ENCODE data around the gene RSAD1. TPM values are rescaled to one million over a fixed set of nuclear protein-coding genes. Genes with fewer than 3 reads are reported as not detected.
A peak's percentile ranks its signal among the peaks of the same experiment; 100 is the strongest.

RSAD1 gene
- total RNA-seq, 4 donors from 2014 or later = 27.3 to 41.3 (median 30.1) TPM

GRCh38 chr17:50437409-50437808 is 41.3 kb upstream of the RSAD1 start:
- 93% methylated on average over 4 of the region's 4 CpGs for WGBS
- no peaks in the 10 kb centered on the region for H3K9me3 ChIP-seq
- DNase-seq (ENCODE audit: low spot score in 2 of 2) = peak in 1 of 2 donors; percentile 53
- TF ChIP-seq POLR2AphosphoS5 (IDR thresholded peaks at IDR 0.05) = no peak
- no peak for TF ChIP-seq EP300 (IDR thresholded peaks at IDR 0.05)
- TF ChIP-seq, protein P1, sequence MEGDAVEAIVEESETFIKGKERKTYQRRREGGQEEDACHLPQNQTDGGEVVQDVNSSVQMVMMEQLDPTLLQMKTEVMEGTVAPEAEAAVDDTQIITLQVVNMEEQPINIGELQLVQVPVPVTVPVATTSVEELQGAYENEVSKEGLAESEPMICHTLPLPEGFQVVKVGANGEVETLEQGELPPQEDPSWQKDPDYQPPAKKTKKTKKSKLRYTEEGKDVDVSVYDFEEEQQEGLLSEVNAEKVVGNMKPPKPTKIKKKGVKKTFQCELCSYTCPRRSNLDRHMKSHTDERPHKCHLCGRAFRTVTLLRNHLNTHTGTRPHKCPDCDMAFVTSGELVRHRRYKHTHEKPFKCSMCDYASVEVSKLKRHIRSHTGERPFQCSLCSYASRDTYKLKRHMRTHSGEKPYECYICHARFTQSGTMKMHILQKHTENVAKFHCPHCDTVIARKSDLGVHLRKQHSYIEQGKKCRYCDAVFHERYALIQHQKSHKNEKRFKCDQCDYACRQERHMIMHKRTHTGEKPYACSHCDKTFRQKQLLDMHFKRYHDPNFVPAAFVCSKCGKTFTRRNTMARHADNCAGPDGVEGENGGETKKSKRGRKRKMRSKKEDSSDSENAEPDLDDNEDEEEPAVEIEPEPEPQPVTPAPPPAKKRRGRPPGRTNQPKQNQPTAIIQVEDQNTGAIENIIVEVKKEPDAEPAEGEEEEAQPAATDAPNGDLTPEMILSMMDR (IDR thresholded peaks at IDR 0.05) = no peak
- no peak for TF ChIP-seq POLR2A (IDR thresholded peaks at IDR 0.05)
- no peaks in the 10 kb centered on the region for H3K27me3 ChIP-seq
- no peak overlapping the region for H3K4me3 ChIP-seq
- H3K27ac ChIP-seq = no peak overlapping the region
- H3K4me1 ChIP-seq = peaks cover 7% of the 10 kb centered on the region
- peaks cover 8% of the 10 kb centered on the region for H3K36me3 ChIP-seq

- Histone ChIP-seq H3K36me3 (peaks cover 2% of the 10 kb centered on the region), H3K27me3 (no peaks in the 10 kb centered on the region), H3K4me1 (peaks cover 22% of the 10 kb centered on the region), H3K4me3 (no peak overlapping the region), H3K27ac (no peak overlapping the region), H3K9me3 (no peaks in the 10 kb centered on the region)
- TF ChIP-seq POLR2A (IDR thresholded peaks at IDR 0.05) (no peak), POLR2AphosphoS5 (IDR thresholded peaks at IDR 0.05) (no peak), EP300 (IDR thresholded peaks at IDR 0.05) (no peak)
- TF ChIP-seq, protein P1 (IDR thresholded peaks at IDR 0.05) = no peak
- WGBS = 93% methylated on average over 4 of the region's 4 CpGs
- no peak for DNase-seq (ENCODE audit: low spot score in 2 of 2)
Observed at GRCh38 chr17:50439008-50439407, 39.7 kb upstream of the RSAD1 start.

DNA sequence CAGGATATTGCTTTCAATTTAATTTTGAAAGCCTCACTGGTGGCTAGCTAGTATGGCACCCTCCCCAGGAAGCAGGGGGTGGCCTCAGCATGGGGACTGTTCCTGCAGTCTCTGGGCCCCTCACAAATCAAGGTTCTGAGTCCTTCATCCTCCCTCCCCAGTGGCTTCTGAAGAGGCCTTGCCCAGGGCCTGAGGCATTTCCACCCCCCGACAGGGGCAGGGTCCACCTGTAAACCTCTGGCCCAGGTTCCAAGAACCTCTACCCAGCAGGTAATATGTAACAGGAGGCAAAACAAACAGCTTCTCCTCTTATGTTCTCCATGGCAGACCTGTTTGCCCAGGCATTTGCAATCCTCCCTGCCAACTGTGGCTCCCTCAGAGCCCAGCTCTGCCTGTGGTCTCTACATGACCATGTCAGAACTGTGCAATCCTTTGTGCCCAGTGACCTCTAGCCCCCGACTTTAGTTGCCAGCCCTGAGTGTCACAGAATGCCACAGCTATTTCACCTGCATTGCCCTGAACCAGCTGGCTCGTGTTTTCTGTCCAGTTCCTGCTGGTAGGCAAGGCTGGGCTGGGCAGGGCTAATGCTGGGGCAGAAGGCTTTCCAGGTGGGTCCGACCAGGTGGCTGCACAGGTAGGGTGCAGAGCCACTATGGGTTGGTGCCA is 38.4 kb upstream of the RSAD1 start:
- Histone ChIP-seq H3K36me3 (no peaks in the 10 kb centered on the region), H3K27me3 (no peaks in the 10 kb centered on the region), H3K4me1 (peaks cover 26% of the 10 kb centered on the region), H3K4me3 (no peak overlapping the region), H3K27ac (peak overlapping the region; percentile 51), H3K9me3 (no peaks in the 10 kb centered on the region)
- DNase-seq (ENCODE audit: low spot score in 2 of 2) = peak in 1 of 2 donors; percentile 76
- TF ChIP-seq, protein P1 (IDR thresholded peaks at IDR 0.05) = no peak
- WGBS = 56% methylated on average over 4 of the region's 4 CpGs

DNA sequence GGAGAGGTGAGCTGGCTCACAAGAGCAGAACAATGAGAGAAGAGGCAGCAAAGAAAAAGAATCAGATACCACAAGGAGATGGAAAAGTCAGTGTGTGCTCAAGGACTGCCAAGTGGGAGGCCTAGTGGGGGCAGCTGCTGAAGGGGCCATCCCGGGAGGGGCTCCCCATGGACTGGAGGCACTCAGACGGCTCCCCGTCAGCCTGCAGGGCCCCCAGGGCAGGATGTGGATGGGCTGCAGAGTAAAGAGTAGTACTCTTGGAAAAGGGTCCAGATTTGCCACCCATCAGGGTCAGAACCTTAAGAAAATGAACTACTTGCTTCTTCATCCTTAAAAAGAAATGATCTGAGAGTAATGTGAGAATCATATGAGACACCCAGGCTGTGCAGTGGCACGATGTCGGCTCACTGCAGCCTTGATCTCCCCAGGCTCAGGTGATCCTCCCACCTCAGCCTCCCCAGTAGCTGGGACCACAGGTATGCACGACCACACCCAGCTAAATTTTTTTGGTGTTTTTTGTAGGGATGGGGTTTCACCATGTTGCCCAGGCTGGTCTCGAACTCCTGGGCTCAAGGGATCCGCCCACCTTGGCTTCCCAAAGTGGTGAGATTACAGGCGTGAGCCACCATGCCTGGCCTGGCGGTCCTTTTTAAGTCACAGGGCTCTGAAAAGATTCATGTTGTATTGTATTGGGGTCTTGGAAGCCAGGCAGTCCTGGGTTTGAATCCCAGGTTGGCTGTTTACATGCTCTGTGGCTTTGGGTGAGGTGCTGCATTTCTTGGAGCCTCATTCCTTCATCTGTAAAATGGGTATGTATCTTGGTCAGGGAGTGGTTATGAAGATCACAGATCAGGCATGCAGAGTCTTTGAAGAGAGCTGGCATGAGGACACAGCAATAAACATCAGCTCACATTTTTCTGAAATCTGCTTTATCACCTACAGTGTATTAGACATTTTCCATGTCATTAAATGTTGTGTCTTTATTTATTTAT is 37.5 kb upstream of the RSAD1 start:
- H3K9me3 ChIP-seq = no peaks in the 10 kb centered on the region
- H3K27me3 ChIP-seq = no peaks in the 10 kb centered on the region
- H3K27ac ChIP-seq = peak overlapping the region; percentile 51
- H3K36me3 ChIP-seq = no peaks in the 10 kb centered on the region
- TF ChIP-seq POLR2AphosphoS5 (IDR thresholded peaks at IDR 0.05) (no peak), EP300 (IDR thresholded peaks at IDR 0.05) (no peak), POLR2A (IDR thresholded peaks at IDR 0.05) (no peak)
- TF ChIP-seq, protein P1 (IDR thresholded peaks at IDR 0.05) = no peak
- no peak overlapping the region for H3K4me3 ChIP-seq
- peaks cover 34% of the 10 kb centered on the region for H3K4me1 ChIP-seq
- peak in 1 of 2 donors; percentile 60 for DNase-seq (ENCODE audit: low spot score in 2 of 2)
- 74% methylated on average over 10 of the region's 10 CpGs for WGBS

DNA sequence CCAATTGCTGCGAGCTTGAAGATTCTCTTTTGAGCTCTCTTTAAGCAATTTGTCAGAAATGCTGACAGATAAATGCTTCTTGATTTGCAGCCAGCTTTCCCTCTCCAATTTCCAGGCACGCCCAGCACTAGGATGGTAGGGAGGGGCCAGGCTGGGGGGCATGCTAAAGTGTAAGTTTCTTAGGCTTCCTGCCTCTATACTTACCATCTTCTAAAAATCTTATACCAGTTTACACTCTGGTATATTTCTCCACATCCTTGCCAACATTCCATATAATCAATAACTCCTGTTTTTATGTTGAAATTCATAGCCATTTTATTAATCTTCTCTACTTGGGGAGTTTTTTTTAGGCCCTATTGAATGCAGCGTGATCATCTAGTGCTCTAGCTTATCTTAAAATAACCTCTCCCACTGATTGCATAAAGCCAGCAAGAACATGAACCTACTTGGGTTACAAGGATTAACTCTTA is 35.1 kb upstream of the RSAD1 start:
- WGBS = 21% methylated on average over 3 of the region's 3 CpGs
- no peak overlapping the region for H3K4me3 ChIP-seq

More for the DNA sequence above, 35.1 kb upstream of the RSAD1 start:
- peak overlapping the region; percentile 77 for H3K27ac ChIP-seq
- H3K36me3 ChIP-seq = no peaks in the 10 kb centered on the region
- peaks cover 37% of the 10 kb centered on the region for H3K4me1 ChIP-seq
- H3K27me3 ChIP-seq = no peaks in the 10 kb centered on the region
- TF ChIP-seq, protein P1 (IDR thresholded peaks at IDR 0.05) = no peak
- TF ChIP-seq POLR2A (IDR thresholded peaks at IDR 0.05) (no peak), POLR2AphosphoS5 (IDR thresholded peaks at IDR 0.05) (no peak), EP300 (IDR thresholded peaks at IDR 0.05) (no peak)
- DNase-seq (ENCODE audit: low spot score in 2 of 2) = no peak
- H3K9me3 ChIP-seq = no peaks in the 10 kb centered on the region

All from suprapubic skin (tissue), 4 donors.